ENCODE measurements around the gene OR51T1. TPM values are rescaled to one million over a fixed set of nuclear protein-coding genes. Genes with fewer than 3 reads are reported as not detected.
A peak's percentile ranks its signal among the peaks of the same experiment; 100 is the strongest.

The OR51T1 gene
- not detected for polyA plus RNA-seq (2013, experiment 1 of 2)
- polyA plus RNA-seq (2013, experiment 2 of 2): not detected

GRCh38 chr11:4881860-4882500, at the start of gene OR51T1:
Gene OR51T1, plus strand, starts transcription at chr11:4881900. Its CDS starts 0 bp downstream, at chr11:4881900.
- no peak within 1 kb of the TSS for H2AK5ac ChIP-seq (ENCODE audit: low read length, severe bottlenecking)
- no peak within 1 kb of the TSS for H2BK12ac ChIP-seq (ENCODE audit: low read length in 2 of 2)
- peaks cover 2% of the 10 kb centered on the region for H3K4me1 ChIP-seq (ENCODE audit: control insufficient read depth, insufficient read depth, low read depth, low read length)
- no peaks in the 10 kb centered on the region for H3K36me3 ChIP-seq (ENCODE audit: control insufficient read depth in 1 of 2, insufficient read depth in 2 of 2, low read depth in 1 of 2, low read length in 2 of 2)
- H3K14ac ChIP-seq (ENCODE audit: low read length in 2 of 2): no peak within 1 kb of the TSS
- H2AFZ ChIP-seq (ENCODE audit: low read depth, low read length): no peak within 1 kb of the TSS
- H2BK120ac ChIP-seq (ENCODE audit: low read depth, low read length): no peak within 1 kb of the TSS
- no peak within 1 kb of the TSS for H3K4ac ChIP-seq (ENCODE audit: low read depth in 1 of 2, low read length in 2 of 2)
- H2BK5ac ChIP-seq (ENCODE audit: low read depth, low read length, poor library complexity, severe bottlenecking): no peak within 1 kb of the TSS
- no peak within 1 kb of the TSS for H3K27ac ChIP-seq (ENCODE audit: low read length, poor library complexity, severe bottlenecking)
- no peak within 1 kb of the TSS for H4K8ac ChIP-seq (ENCODE audit: low read length)
- H3K4me2 ChIP-seq (ENCODE audit: low read length, poor library complexity, severe bottlenecking): no peak within 1 kb of the TSS
- H4K91ac ChIP-seq (ENCODE audit: low read length): no peak within 1 kb of the TSS
- no peak within 1 kb of the TSS for H3K18ac ChIP-seq (ENCODE audit: low read depth in 1 of 2, low read length in 2 of 2)
- H3K79me1 ChIP-seq (replicated peaks; ENCODE audit: low read length, poor library complexity, severe bottlenecking): no peaks in the 10 kb centered on the region
- no peak within 1 kb of the TSS for H3K9ac ChIP-seq (ENCODE audit: low read length)
- H2BK15ac ChIP-seq (ENCODE audit: low read depth, poor library complexity, severe bottlenecking): no peak within 1 kb of the TSS
- WGBS: 47% methylated on average over 8 of the region's 8 CpGs
- no peak within 1 kb of the TSS for H3K4me3 ChIP-seq (ENCODE audit: insufficient read depth in 1 of 2, low read depth in 1 of 2, low read length in 2 of 2)
- no peak within 1 kb of the TSS for H3K23ac ChIP-seq (ENCODE audit: low read length in 2 of 2)
- peak; percentile 16 for DNase-seq
- H3K9me3 ChIP-seq (ENCODE audit: control insufficient read depth, low read length): no peaks in the 10 kb centered on the region
- H3K27me3 ChIP-seq (ENCODE audit: control insufficient read depth in 1 of 2, insufficient read depth in 1 of 2, low read length in 2 of 2): no peaks in the 10 kb centered on the region

DNA sequence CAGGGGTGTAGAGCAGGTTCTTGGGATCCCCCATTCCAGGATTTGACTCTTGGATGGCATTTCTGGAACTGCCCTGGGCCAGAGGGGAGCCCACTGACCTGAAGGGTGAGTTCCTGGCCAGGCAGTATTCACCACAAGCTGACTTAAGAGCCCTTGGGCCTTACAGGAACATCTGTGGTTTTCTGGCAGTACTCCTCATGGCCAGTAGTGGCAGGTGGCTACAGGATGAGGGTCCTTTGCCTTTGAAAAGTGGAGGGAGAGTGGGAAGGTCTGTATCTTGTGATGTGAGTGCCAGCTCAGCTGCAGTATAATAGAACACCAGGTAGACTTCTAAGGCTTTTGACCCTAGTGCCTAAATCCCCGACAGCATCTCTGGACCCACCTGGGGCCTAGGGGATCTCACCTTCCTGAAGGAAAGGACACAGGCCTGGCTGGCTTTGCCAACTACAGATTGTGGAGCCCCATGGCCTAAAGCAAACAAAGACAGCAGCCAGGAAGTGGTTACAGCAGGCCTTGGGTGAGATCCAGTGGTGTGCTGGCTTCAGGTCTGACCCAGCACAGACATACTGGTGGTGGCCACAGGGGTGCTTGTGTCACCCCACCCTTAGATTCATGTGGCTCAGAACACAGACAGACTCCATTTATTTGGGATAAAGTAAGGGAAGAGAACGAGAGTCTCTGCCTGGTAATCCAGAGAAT, 41.7 kb upstream of the OR51T1 start:
- Histone ChIP-seq H3K79me1 (replicated peaks; ENCODE audit: low read length, poor library complexity, severe bottlenecking) (no peaks in the 10 kb centered on the region), H3K23ac (ENCODE audit: low read length in 2 of 2) (no peak overlapping the region), H3K9ac (ENCODE audit: low read length) (no peak overlapping the region), H2BK5ac (ENCODE audit: low read depth, low read length, poor library complexity, severe bottlenecking) (no peak overlapping the region), H3K4me3 (ENCODE audit: insufficient read depth in 1 of 2, low read depth in 1 of 2, low read length in 2 of 2) (no peak overlapping the region), H2AFZ (ENCODE audit: low read depth, low read length) (no peak overlapping the region), H3K27ac (ENCODE audit: low read length, poor library complexity, severe bottlenecking) (no peak overlapping the region), H4K91ac (ENCODE audit: low read length) (no peak overlapping the region), H3K4me1 (ENCODE audit: control insufficient read depth, insufficient read depth, low read depth, low read length) (no peaks in the 10 kb centered on the region), H3K18ac (ENCODE audit: low read depth in 1 of 2, low read length in 2 of 2) (no peak overlapping the region), H3K36me3 (ENCODE audit: control insufficient read depth in 1 of 2, insufficient read depth in 2 of 2, low read depth in 1 of 2, low read length in 2 of 2) (no peaks in the 10 kb centered on the region), H2BK15ac (ENCODE audit: low read depth, poor library complexity, severe bottlenecking) (no peak overlapping the region), H2BK12ac (ENCODE audit: low read length in 2 of 2) (no peak overlapping the region), H3K14ac (ENCODE audit: low read length in 2 of 2) (no peak overlapping the region), H2AK5ac (ENCODE audit: low read length, severe bottlenecking) (no peak overlapping the region), H4K8ac (ENCODE audit: low read length) (no peak overlapping the region), H2BK120ac (ENCODE audit: low read depth, low read length) (no peak overlapping the region), H3K27me3 (ENCODE audit: control insufficient read depth in 1 of 2, insufficient read depth in 1 of 2, low read length in 2 of 2) (no peaks in the 10 kb centered on the region), H3K9me3 (ENCODE audit: control insufficient read depth, low read length) (no peaks in the 10 kb centered on the region), H3K4ac (ENCODE audit: low read depth in 1 of 2, low read length in 2 of 2) (no peak overlapping the region), H3K4me2 (ENCODE audit: low read length, poor library complexity, severe bottlenecking) (no peak overlapping the region)
- no peak for DNase-seq
- 92% methylated on average over 2 of the region's 2 CpGs for WGBS

- Histone ChIP-seq H2BK120ac (ENCODE audit: low read depth, low read length) (no peak within 1 kb of the TSS), H3K4me2 (ENCODE audit: low read length, poor library complexity, severe bottlenecking) (no peak within 1 kb of the TSS), H3K4ac (ENCODE audit: low read depth in 1 of 2, low read length in 2 of 2) (no peak within 1 kb of the TSS), H2AFZ (ENCODE audit: low read depth, low read length) (no peak within 1 kb of the TSS), H3K36me3 (ENCODE audit: control insufficient read depth in 1 of 2, insufficient read depth in 2 of 2, low read depth in 1 of 2, low read length in 2 of 2) (no peaks in the 10 kb centered on the region), H3K4me3 (ENCODE audit: insufficient read depth in 1 of 2, low read depth in 1 of 2, low read length in 2 of 2) (no peak within 1 kb of the TSS), H3K23ac (ENCODE audit: low read length in 2 of 2) (no peak within 1 kb of the TSS), H3K27ac (ENCODE audit: low read length, poor library complexity, severe bottlenecking) (no peak within 1 kb of the TSS), H3K9ac (ENCODE audit: low read length) (no peak within 1 kb of the TSS), H2BK15ac (ENCODE audit: low read depth, poor library complexity, severe bottlenecking) (no peak within 1 kb of the TSS), H2AK5ac (ENCODE audit: low read length, severe bottlenecking) (no peak within 1 kb of the TSS), H4K8ac (ENCODE audit: low read length) (no peak within 1 kb of the TSS), H2BK12ac (ENCODE audit: low read length in 2 of 2) (no peak within 1 kb of the TSS), H3K4me1 (ENCODE audit: control insufficient read depth, insufficient read depth, low read depth, low read length) (no peaks in the 10 kb centered on the region), H2BK5ac (ENCODE audit: low read depth, low read length, poor library complexity, severe bottlenecking) (no peak within 1 kb of the TSS), H3K27me3 (ENCODE audit: control insufficient read depth in 1 of 2, insufficient read depth in 1 of 2, low read length in 2 of 2) (no peaks in the 10 kb centered on the region), H3K18ac (ENCODE audit: low read depth in 1 of 2, low read length in 2 of 2) (no peak within 1 kb of the TSS), H3K9me3 (ENCODE audit: control insufficient read depth, low read length) (no peaks in the 10 kb centered on the region), H4K91ac (ENCODE audit: low read length) (peak within 1 kb of the TSS; percentile 39), H3K14ac (ENCODE audit: low read length in 2 of 2) (no peak within 1 kb of the TSS), H3K79me1 (replicated peaks; ENCODE audit: low read length, poor library complexity, severe bottlenecking) (no peaks in the 10 kb centered on the region)
- DNase-seq: no peak
- 71% methylated on average over 9 of the region's 9 CpGs for WGBS
Measured at GRCh38 chr11:4848908-4849532, 32.7 kb upstream of the OR51T1 start, which contains the start of gene OR51S1. Gene OR51S1, minus strand, starts transcription at chr11:4849208. Its CDS starts 0 bp downstream, at chr11:4849208.

- Histone ChIP-seq H3K9me3 (ENCODE audit: control insufficient read depth, low read length) (no peaks in the 10 kb centered on the region), H2AFZ (ENCODE audit: low read depth, low read length) (no peak overlapping the region), H2BK120ac (ENCODE audit: low read depth, low read length) (no peak overlapping the region), H4K8ac (ENCODE audit: low read length) (no peak overlapping the region), H3K18ac (ENCODE audit: low read depth in 1 of 2, low read length in 2 of 2) (no peak overlapping the region), H2BK12ac (ENCODE audit: low read length in 2 of 2) (no peak overlapping the region), H3K14ac (ENCODE audit: low read length in 2 of 2) (no peak overlapping the region), H3K27ac (ENCODE audit: low read length, poor library complexity, severe bottlenecking) (no peak overlapping the region), H2AK5ac (ENCODE audit: low read length, severe bottlenecking) (no peak overlapping the region), H3K9ac (ENCODE audit: low read length) (no peak overlapping the region), H3K4me1 (ENCODE audit: control insufficient read depth, insufficient read depth, low read depth, low read length) (no peaks in the 10 kb centered on the region), H3K23ac (ENCODE audit: low read length in 2 of 2) (no peak overlapping the region), H3K36me3 (ENCODE audit: control insufficient read depth in 1 of 2, insufficient read depth in 2 of 2, low read depth in 1 of 2, low read length in 2 of 2) (no peaks in the 10 kb centered on the region), H4K91ac (ENCODE audit: low read length) (no peak overlapping the region), H2BK15ac (ENCODE audit: low read depth, poor library complexity, severe bottlenecking) (no peak overlapping the region), H3K79me1 (replicated peaks; ENCODE audit: low read length, poor library complexity, severe bottlenecking) (no peaks in the 10 kb centered on the region), H3K4me2 (ENCODE audit: low read length, poor library complexity, severe bottlenecking) (no peak overlapping the region), H3K27me3 (ENCODE audit: control insufficient read depth in 1 of 2, insufficient read depth in 1 of 2, low read length in 2 of 2) (no peaks in the 10 kb centered on the region), H2BK5ac (ENCODE audit: low read depth, low read length, poor library complexity, severe bottlenecking) (no peak overlapping the region), H3K4ac (ENCODE audit: low read depth in 1 of 2, low read length in 2 of 2) (no peak overlapping the region), H3K4me3 (ENCODE audit: insufficient read depth in 1 of 2, low read depth in 1 of 2, low read length in 2 of 2) (no peak overlapping the region)
- DNase-seq: no peak
- 46% methylated on average over 4 of the region's 4 CpGs for WGBS
Measured at GRCh38 chr11:4851033-4851432, 30.7 kb upstream of the OR51T1 start.
